ENCODE measurements around the gene ATP8B1. TPM values are rescaled to one million over a fixed set of nuclear protein-coding genes. Genes with fewer than 3 reads are reported as not detected.

ATP8B1 gene
- total and polyA plus RNA-seq, 9 of the 15 experiments (the other 6 are each of a cell fraction or from before 2014, with no cell fraction given), result 0.01 to 0.22 (median 0.03) TPM; not detected in 3

DNA sequence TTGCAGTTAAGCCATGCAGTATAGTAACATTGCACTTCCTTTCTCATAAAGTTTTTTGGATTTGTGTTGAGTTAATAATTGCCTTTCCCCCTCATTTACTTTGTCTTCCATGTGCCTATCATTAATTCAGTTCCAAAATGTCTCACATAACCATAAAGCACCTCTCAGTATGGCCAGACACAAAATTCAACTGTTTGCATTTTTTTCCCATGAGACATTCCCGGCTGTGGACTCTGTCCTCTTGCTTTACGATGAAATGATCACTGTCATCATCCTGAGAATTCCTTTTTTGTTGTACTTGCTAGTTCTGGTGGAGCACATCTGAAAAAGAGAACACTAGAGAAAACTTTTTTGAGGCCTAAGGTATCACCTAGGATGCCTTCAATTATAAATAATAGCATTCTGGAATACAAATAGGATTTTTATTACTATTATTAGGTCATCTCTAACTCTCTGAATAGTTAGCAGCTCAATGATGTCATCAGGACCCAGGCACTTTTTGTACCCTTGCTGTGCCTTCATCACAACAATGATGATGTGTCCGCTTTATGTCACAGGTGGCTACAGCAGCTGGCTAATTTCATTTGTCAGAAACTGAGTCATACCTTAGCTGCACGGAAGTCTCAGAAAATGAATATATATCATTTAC lies 8.5 kb upstream of the ATP8B1 start (continued):
- TF ChIP-seq, protein P1, sequence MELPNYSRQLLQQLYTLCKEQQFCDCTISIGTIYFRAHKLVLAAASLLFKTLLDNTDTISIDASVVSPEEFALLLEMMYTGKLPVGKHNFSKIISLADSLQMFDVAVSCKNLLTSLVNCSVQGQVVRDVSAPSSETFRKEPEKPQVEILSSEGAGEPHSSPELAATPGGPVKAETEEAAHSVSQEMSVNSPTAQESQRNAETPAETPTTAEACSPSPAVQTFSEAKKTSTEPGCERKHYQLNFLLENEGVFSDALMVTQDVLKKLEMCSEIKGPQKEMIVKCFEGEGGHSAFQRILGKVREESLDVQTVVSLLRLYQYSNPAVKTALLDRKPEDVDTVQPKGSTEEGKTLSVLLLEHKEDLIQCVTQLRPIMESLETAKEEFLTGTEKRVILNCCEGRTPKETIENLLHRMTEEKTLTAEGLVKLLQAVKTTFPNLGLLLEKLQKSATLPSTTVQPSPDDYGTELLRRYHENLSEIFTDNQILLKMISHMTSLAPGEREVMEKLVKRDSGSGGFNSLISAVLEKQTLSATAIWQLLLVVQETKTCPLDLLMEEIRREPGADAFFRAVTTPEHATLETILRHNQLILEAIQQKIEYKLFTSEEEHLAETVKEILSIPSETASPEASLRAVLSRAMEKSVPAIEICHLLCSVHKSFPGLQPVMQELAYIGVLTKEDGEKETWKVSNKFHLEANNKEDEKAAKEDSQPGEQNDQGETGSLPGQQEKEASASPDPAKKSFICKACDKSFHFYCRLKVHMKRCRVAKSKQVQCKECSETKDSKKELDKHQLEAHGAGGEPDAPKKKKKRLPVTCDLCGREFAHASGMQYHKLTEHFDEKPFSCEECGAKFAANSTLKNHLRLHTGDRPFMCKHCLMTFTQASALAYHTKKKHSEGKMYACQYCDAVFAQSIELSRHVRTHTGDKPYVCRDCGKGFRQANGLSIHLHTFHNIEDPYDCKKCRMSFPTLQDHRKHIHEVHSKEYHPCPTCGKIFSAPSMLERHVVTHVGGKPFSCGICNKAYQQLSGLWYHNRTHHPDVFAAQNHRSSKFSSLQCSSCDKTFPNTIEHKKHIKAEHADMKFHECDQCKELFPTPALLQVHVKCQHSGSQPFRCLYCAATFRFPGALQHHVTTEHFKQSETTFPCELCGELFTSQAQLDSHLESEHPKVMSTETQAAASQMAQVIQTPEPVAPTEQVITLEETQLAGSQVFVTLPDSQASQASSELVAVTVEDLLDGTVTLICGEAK (IDR thresholded peaks at IDR 0.05), result no peak
- TF ChIP-seq, protein P1 (CRISPR knock-in tag; IDR thresholded peaks at IDR 0.05), result no peak
- TF ChIP-seq L3MBTL2 (IDR thresholded peaks at IDR 0.05) (no peak), SIRT6 (IDR thresholded peaks at IDR 0.05; ENCODE audit: low read depth, low read length) (no peak), ETV6 (IDR thresholded peaks at IDR 0.05; ENCODE audit: borderline replicate concordance in 1 of 2, low read depth in 2 of 2, low read length in 1 of 2) (no peak), ETV6 (CRISPR knock-in tag; IDR thresholded peaks at IDR 0.05; ENCODE audit: borderline replicate concordance) (no peak), CBX2 (IDR thresholded peaks at IDR 0.05; ENCODE audit: insufficient read depth, low read length, poor library complexity, severe bottlenecking) (no peak)
